ENCODE results near the gene ZGLP1. TPM values are rescaled to one million over a fixed set of nuclear protein-coding genes. Genes with fewer than 3 reads are reported as not detected.
A peak's percentile ranks its signal among the peaks of the same experiment; 100 is the strongest.

Gene ZGLP1
- total and polyA plus RNA-seq, 2 of the 13 experiments (the other 11 are each of a cell fraction or from before 2014, with no cell fraction given): 2.4 to 3.0 TPM

DNA sequence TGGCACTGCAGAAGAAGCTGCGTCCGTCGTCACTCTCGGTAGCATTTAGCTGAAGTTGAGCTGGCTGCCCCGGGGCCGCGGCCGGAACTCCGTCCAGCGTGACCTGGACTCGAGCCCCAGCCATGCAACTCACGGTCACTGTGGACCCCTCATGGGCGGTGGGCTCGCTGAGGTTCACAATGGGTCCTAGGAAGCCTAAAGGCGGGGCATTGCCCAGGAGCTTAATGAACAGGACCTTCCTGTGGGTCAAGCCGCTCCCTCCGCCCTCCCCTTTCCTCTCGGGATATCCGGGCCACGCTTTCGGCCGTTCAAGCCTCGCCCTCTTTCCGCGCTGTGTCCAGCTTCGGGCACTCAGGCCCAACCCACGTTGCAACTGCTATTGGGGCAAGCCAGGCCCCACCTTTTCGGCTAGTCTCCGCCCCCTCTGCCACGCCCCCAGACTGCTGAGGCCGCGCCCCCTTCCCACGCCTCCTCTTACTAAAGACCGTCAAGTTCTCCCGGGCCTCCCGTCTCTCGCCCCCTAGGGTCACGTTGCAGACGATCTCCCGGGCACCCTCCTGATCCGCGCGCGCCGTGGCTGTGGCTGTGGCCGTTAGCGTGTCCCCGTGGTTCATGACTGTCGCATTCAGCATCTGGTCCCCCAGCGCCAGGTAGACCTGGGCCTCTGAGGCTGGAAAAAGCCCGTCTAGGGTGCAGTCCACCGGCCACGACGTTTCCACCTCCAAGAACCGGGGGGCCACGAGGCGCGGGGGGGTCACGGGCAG is 25.2 kb upstream of the ZGLP1 start:
- POLR2A ChIA-PET: interaction anchor here (0.6 to 6.9 kb wide), 18 partner anchors 10 to 501 kb away, joined by 3 to 79 read pairs (median 5); partner anchors contain the start of genes CDC37, FDX2, ICAM1 and ICAM4
- H3K4me3 ChIP-seq (replicated peaks in 1 of 3; ENCODE audit: insufficient read depth in 1 of 3, low read depth in 2 of 3, low read length in 3 of 3): peak overlapping the region; percentile 77 to 89 (median 86)
- H3K27me3 ChIP-seq (ENCODE audit: control insufficient read depth in 1 of 2, insufficient read depth in 2 of 2, low read length in 2 of 2): peaks cover 0 to 3% of the 10 kb centered on the region in 2 experiments; a peak in 2 of 5 replicates
- peaks cover 53% of the 10 kb centered on the region for H3K4me1 ChIP-seq (ENCODE audit: insufficient read depth, low read length)
- CTCF ChIA-PET (ENCODE audit: low intra/inter-chr PET ratio, low total read pairs): interaction anchor here (0.8 kb wide), 1 partner anchor 54 kb away, joined by 3 read pairs; no protein-coding TSS in a partner anchor
- no peak overlapping the region for H2AFZ ChIP-seq (ENCODE audit: low read length)
- H3K27ac ChIP-seq (ENCODE audit: extremely low read length, insufficient read depth, low read length): peak overlapping the region; percentile 95
- H3K36me3 ChIP-seq (replicated peaks in 1 of 2; ENCODE audit: control insufficient read depth in 1 of 2, insufficient read depth in 2 of 2, low read length in 2 of 2): peaks cover 6 to 12% of the 10 kb centered on the region in 2 experiments
- intact Hi-C loops (cut with micrococcal nuclease; ENCODE audit: unreplicated experiment): loop anchor here (2.0 to 5.0 kb wide), 2 partner anchors 53 to 66 kb away; no protein-coding TSS in a partner anchor
- H3K4me2 ChIP-seq (ENCODE audit: low read depth, low read length): peak overlapping the region; percentile 98
- H3K9me3 ChIP-seq (ENCODE audit: low read length): no peaks in the 10 kb centered on the region
- H3K79me2 ChIP-seq (ENCODE audit: insufficient read depth, low read length): peaks cover 37% of the 10 kb centered on the region
- FAIRE-seq: peak; percentile 46
- DNase-seq (ENCODE audit: low spot score): peak; percentile 93
- H3K9ac ChIP-seq (ENCODE audit: insufficient read depth, low read depth, low read length): peak overlapping the region; percentile 81
- ATAC-seq: peak; percentile 77
- in situ Hi-C loops (cut with HindIII; ENCODE audit: extremely low pct_ligation_motif_present, low pct_unique_long_range_greater_than_20kb): loop anchor here (5.0 kb wide), 1 partner anchor 48 kb away; the partner anchor contains the start of gene TYK2
- whole genome bisulfite sequencing (ENCODE audit: low lambda C conversion rate): 2% methylated on average over 41 of the region's 59 CpGs
- no TSS peak for BruUV-seq (replicated peaks)
- peaks cover 12% of the 10 kb centered on the region; the same call in 1 of the 2 replicates for H4K20me1 ChIP-seq (ENCODE audit: insufficient read depth, low read length)
- TF ChIP-seq, protein P1, sequence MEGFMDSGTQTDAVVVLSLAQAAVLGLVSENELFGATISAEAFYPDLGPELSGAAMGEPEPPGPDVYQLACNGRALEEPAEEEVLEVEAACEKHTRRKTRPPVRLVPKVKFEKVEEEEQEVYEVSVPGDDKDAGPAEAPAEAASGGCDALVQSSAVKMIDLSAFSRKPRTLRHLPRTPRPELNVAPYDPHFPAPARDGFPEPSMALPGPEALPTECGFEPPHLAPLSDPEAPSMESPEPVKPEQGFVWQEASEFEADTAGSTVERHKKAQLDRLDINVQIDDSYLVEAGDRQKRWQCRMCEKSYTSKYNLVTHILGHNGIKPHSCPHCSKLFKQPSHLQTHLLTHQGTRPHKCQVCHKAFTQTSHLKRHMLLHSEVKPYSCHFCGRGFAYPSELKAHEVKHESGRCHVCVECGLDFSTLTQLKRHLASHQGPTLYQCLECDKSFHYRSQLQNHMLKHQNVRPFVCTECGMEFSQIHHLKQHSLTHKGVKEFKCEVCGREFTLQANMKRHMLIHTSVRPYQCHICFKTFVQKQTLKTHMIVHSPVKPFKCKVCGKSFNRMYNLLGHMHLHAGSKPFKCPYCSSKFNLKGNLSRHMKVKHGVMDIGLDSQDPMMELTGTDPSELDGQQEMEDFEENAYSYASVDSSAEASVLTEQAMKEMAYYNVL (CRISPR knock-in tag; IDR thresholded peaks at IDR 0.05; ENCODE audit: borderline replicate concordance): 0 out of 2 replicates have a peak, but pooled peaks have one; percentile 47
- TF ChIP-seq ZNF12 (CRISPR knock-in tag; IDR thresholded peaks at IDR 0.05) (0 out of 2 replicates have a peak, but pooled peaks have one; percentile 17), FOXJ3 (CRISPR knock-in tag; IDR thresholded peaks at IDR 0.05; ENCODE audit: borderline replicate concordance) (peak; percentile 50; the same call in 1 of the 2 replicates), RBM39 (IDR thresholded peaks at IDR 0.05; ENCODE audit: low read depth, low read length, poor library complexity, severe bottlenecking) (peak; percentile 24), SP5 (CRISPR knock-in tag; IDR thresholded peaks at IDR 0.05; ENCODE audit: borderline replicate concordance, low read depth) (peak; percentile 60), ZNF205 (CRISPR knock-in tag; IDR thresholded peaks at IDR 0.05) (no peak), ZMYM3 (CRISPR knock-in tag; IDR thresholded peaks at IDR 0.05) (no peak), CBX5 (CRISPR knock-in tag; IDR thresholded peaks at IDR 0.05; ENCODE audit: borderline replicate concordance) (no peak), KAT2B (IDR thresholded peaks at IDR 0.05; ENCODE audit: borderline replicate concordance, low read depth, low read length) (no peak), ZBTB38 (CRISPR knock-in tag; IDR thresholded peaks at IDR 0.05) (peak; percentile 39; the same call in 1 of the 2 replicates), MED1 (CRISPR knock-in tag; IDR thresholded peaks at IDR 0.05) (peak; percentile 48), NR2F2 (IDR thresholded peaks at IDR 0.05; ENCODE audit: borderline replicate concordance, low read depth) (no peak), SOX6 (IDR thresholded peaks at IDR 0.05) (no peak), SOX6 (CRISPR knock-in tag; IDR thresholded peaks at IDR 0.05) (peak; percentile 60), GATAD2A (CRISPR knock-in tag; IDR thresholded peaks at IDR 0.05) (peak; percentile 24; the same call in 1 of the 2 replicates), ZNF44 (CRISPR knock-in tag; IDR thresholded peaks at IDR 0.05) (no peak), ZNF768 (CRISPR knock-in tag; IDR thresholded peaks at IDR 0.05) (peak; percentile 29; the same call in 1 of the 2 replicates), ZNF235 (CRISPR knock-in tag; IDR thresholded peaks at IDR 0.05; ENCODE audit: borderline replicate concordance) (peak; percentile 43; the same call in 1 of the 2 replicates)
- TF ChIP-seq, protein P2, sequence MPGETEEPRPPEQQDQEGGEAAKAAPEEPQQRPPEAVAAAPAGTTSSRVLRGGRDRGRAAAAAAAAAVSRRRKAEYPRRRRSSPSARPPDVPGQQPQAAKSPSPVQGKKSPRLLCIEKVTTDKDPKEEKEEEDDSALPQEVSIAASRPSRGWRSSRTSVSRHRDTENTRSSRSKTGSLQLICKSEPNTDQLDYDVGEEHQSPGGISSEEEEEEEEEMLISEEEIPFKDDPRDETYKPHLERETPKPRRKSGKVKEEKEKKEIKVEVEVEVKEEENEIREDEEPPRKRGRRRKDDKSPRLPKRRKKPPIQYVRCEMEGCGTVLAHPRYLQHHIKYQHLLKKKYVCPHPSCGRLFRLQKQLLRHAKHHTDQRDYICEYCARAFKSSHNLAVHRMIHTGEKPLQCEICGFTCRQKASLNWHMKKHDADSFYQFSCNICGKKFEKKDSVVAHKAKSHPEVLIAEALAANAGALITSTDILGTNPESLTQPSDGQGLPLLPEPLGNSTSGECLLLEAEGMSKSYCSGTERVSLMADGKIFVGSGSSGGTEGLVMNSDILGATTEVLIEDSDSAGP (CRISPR knock-in tag; IDR thresholded peaks at IDR 0.05; ENCODE audit: borderline replicate concordance): peak; percentile 70; the same call in 1 of the 2 replicates
- TF ChIP-seq, protein P3, sequence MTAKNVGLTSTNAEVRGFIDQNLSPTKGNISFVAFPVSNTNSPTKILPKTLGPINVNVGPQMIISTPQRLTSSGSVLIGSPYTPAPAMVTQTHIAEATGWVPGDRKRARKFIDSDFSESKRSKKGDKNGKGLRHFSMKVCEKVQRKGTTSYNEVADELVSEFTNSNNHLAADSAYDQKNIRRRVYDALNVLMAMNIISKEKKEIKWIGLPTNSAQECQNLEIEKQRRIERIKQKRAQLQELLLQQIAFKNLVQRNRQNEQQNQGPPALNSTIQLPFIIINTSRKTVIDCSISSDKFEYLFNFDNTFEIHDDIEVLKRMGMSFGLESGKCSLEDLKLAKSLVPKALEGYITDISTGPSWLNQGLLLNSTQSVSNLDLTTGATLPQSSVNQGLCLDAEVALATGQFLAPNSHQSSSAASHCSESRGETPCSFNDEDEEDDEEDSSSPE (CRISPR knock-in tag; IDR thresholded peaks at IDR 0.05): peak; percentile 74

All from HepG2 (cell line).